ENCODE measurements around the gene LIPA.

Gene LIPA

DNA sequence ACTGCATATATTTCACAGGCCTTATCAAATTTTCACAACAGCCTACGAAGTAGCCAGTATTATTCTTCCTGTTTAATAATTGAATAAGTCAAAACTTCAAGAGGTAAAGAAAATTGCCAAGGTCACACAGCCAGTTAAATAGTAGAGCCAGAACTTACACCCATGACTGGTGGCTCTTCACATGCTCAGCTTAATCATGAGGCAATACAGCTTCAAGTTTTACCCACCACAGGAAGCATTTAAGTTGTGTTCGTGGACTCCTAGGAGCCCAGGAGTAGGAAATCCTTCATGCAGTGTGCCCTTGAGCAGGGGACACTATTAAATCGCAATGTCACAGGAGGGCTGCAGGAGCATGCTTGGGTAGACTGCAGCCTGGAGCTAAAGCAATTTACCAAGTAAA is 11.1 kb downstream of the LIPA start:
- no peak for DNase-seq (ENCODE audit: low read depth)

GRCh38 chr10:89238956-89239644 is 12.5 kb downstream of the LIPA start:
- no peak for DNase-seq (ENCODE audit: low read depth)

- DNase-seq (ENCODE audit: low read depth), result no peak
These were observed 13.7 kb downstream of the LIPA start for GRCh38 chr10:89237849-89238248.

GRCh38 chr10:89236226-89236797 is 15.3 kb downstream of the LIPA start:
- no peak for DNase-seq (ENCODE audit: low read depth)

- DNase-seq (ENCODE audit: low read depth), result no peak
These were observed 16.3 kb downstream of the LIPA start for GRCh38 chr10:89235073-89235798.

- DNase-seq (ENCODE audit: low read depth), result no peak
These were observed 18.5 kb downstream of the LIPA start for GRCh38 chr10:89233033-89233432.

DNA sequence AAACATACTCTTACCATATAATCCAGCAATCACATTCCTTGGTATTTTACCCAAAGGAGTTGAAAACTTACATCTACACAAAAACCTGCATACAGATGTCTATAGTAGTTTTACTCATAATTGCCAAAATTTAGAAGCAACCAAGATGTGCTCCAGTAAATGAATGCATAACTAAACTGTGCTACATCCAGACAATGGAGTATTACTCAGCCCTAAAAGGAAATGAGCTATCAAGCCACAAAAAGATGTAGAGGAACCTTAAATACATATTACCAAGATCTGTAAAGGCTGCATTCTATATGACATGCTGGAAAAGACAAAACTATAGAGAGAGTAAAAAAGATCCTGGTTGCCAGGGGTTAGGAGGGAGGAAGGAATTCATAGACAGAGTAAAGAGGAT is 22.6 kb downstream of the LIPA start:
- no peak for DNase-seq (ENCODE audit: low read depth)

GRCh38 chr10:89228146-89228545 is 23.4 kb downstream of the LIPA start:
- DNase-seq (ENCODE audit: low read depth), result no peak

DNA sequence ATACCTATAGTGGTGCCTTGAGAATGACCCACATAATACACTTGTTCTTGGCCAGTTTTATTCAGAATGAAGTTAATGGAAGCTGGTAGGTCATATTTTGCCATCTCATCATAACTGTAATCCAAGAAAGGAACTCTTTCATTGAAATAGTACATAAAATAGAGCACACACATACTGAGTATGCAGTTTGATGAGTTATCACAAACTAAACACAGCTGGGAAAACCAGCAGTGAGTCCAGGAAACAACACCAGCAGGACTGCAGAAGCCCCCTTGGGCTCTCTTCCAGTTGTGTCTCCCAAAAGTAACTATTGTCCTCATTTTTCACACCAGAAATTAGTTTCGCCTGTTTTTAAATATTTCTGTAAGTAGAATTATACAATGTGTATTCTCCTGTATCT is 24.7 kb downstream of the LIPA start:
- no peak for DNase-seq (ENCODE audit: low read depth)

DNA sequence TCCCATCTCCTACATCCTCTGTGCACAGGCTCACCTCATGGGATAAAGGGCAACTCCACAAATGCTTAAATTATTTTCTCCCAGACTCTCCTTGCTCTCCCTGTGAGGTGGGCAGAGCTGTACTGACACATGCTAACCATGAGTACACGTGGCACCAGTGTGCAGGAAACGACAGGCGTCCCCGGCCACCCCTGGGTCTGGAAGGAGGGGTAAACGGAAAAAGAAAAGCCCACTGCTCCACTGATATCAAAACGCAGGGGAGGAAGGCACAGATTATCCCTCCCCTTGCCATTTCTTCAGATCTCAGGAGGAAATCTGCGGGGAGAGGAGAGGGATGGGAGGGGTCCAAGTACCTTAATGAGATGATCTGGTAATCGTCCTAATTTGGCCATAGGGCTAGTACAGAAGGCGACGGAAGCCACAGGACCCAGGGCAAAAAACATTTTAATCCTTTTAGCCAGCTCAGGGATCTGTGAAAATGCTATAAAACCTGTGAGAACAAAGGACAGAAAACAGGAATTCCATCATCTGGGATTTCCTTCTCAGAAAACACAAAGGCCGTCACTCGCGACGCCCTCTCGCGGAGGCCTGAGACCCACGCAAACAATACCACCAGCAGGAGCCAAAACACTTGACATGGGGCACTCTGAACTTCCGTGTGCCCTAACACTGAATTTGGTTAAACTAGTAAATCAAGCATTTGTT is 26.7 kb downstream of the LIPA start:
- DNase-seq (ENCODE audit: low read depth), result no peak

DNA sequence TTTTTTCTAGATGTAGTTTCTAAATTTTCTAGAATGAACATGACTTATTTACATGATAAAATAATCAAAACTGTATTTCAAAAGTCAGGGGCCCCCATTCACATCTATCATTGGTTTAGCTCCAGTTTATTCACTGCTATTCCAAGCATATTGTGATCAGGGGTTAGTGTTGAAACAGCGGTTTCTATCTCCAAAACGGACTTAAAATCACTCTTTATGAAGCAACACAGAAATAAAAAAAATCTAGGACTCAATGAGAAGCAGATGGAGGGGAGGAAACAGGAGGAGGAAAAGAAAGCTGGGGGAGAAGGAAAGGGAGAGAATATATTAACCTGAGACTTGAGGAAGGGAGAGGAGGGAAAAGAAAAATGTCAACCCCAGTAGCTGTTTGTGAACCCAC is 29.7 kb downstream of the LIPA start:
- no peak for DNase-seq (ENCODE audit: low read depth)

DNA sequence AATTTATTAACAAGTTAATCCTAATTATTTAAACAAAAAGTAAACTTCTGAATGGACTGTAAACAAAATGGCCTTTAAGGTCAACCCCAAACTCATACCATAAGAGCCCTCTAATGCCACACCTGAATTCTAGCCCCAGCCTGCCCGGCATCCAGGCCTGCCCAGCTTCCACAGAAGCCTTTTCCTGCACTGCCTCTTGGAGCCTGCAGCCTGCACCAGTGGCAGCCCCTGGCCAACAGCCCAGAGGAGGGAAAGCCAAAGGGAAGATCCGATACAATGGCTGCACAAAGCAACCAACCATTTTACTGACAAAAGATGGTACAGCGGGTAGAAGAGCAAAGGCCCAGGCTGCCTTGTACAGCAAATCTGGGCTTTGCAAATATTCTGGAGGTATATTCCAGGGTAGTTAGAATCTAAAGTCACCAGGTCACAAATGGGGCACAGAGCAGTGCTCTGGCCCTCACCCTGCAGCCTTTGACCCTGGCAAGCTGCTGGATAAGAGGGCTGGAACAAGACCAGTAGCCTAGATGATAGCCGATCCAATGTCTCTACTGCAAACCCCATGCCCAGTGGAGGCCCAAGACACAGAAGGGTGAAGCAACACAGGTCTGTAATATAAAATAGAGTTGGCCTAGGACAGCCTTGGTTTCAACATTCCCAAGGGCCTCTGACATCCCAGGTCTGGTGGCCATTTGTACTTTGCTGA is 31.9 kb downstream of the LIPA start:
- no peak for DNase-seq (ENCODE audit: low read depth)

DNA sequence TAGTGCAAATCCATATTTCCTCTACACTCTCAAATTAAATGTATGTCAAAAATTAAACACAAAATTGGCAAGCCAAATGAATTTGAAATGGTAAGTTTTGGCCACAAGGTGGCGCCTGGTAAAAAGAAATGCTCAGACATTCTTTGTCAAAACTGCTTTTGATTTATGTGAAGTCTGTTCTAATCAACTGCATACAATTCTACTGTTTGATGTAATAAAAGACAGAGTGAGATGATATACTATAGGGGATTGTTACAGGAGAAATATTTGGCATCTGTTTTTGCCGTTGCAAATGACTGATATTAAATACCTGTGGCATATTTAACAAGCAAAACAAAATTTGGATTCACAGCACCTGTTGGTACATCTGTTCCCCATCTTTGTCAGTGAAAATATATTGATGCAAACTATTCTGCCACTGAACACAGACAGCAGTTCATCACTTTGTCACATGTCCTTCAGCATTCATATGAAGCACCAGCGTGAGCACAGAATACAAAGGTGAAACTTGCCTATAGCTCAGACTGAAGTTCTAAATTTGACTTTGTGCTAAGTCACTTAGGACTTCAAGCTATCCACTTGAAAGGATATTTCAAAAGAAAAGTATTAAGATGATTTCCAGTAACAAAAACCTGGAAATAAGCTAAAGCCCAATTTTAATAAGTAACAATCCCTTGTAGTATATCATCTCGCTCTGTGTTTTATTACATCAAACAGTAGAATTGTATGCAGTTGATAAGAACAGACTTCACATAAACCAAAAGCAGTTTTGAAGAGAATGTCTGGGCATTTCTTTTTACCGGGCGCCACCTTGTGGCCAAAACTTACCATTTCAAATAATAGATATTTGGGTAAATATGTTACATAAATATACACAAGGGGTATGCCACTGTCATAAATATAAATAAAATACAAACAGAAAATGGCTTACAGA is 34.3 kb downstream of the LIPA start:
- DNase-seq (ENCODE audit: low read depth), result no peak

- no peak for DNase-seq (ENCODE audit: low read depth)
These were observed 35.5 kb downstream of the LIPA start for GRCh38 chr10:89216056-89216455.

- no peak for DNase-seq (ENCODE audit: low read depth)
These were observed 36.1 kb downstream of the LIPA start for GRCh38 chr10:89215511-89215910.

DNA sequence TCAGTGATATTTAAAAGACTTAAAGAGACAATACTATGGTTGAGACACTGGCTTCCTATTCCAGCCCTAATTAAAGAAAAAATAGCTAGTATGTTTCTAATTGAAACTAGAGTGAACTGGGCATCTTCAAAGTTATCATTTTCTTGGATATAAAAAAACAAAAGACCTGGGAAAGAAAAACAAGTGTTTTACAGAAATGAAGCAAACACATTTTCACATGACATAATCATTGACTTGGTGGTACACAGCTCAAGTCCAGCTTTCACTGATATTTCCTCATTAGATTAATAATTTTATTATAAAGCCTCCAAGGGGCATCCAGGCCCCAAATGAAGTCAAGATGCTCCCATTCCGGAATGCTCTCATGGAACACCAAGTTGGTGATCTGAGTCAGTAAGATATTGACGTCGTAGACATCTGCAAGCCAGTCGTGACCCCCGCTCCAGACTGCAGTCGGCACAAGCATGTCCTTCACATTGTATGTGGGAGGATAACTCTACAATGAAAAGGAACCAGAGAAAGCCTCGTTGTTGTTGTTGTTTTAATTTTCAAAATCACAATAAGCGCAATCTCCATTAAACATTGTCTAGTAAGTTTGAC is 36.9 kb downstream of the LIPA start:
- DNase-seq (ENCODE audit: low read depth), result no peak

- DNase-seq (ENCODE audit: low read depth), result no peak
These were observed 38.3 kb downstream of the LIPA start for GRCh38 chr10:89213191-89213808.

- DNase-seq (ENCODE audit: low read depth), result no peak
These were observed 40.7 kb downstream of the LIPA start for GRCh38 chr10:89210794-89211425.

GRCh38 chr10:89209718-89210117 is 41.9 kb downstream of the LIPA start:
- no peak for DNase-seq (ENCODE audit: low read depth)
